GM18909 (cell line): ENCODE data around the gene OR52I2.

Experiments
- ATAC-seq: cut with Tn5 transposase; IDR thresholded peaks from one replicate; pipeline ENCODE4 v1.9.1; 2021; ENCODE audit warnings: mild to moderate bottlenecking; ENCODE audit not compliant: unreplicated experiment, poor library complexity

The OR52I2 gene

DNA sequence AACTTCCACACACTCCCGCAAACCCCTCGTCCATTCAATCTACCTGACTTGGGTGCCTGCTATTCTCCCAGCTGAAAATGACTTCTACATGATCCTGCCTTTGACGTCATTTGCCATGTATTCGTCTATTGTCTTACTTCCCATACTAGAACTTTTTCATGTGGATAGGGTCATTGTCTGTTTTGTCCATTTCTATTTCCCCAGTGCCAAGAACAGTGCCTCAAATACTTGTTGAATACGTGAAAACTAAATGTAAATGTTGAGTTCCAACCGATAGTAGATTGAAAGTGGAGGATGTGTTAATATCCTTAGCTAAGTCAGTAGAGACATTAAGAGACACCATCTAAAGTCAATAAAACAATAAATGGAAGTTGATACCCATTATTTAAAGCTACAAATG, 25.6 kb downstream of the OR52I2 start:
- no peak for ATAC-seq

DNA sequence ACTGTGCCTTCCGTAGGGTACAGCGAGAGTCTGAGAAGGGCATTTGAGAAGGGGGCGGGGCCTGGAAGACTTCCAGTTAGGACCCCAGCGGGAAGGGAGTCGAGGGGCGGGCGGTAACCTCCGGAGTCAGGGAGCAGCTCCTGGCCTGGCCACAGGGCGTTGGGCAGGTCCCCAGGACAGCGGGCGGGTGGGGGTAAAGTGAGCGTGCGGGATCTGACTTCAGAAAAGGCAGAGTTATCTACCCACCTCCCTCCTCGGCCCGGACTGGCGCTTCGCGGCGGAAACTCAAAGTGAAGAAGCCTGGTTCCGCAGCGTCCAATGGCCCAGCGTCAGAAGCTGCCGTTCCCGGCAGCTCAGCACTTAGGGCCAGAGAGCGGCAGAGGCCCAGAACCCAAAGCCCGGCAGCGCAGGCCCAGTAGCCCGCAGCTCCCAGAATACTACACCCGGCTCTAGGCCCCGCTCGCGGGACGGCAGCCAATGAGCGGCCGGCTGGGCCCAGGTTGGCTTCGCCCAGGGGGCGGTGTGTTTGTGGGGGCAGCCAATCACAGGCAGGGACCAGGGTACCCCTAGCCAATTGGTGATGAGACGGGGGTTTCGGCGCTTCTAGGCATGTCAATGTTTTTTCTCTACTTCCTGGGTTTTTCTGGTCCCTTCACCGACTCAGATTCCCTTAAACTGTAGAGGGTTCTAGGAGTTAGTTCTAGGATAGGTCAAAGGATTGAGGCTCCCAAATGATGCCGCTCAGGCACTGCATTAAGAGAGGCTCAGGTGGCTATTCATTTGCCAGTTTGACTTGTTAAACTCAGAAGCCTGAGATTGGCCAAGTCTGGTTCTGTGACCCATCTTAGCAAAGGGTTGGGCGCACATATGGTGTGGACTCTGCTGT, 26.5 kb downstream of the OR52I2 start, which contains the start of gene TRIM68:
TRIM68 (minus strand) TSS at position 451 of the 886 bp plus-strand sequence. CDS start 2,727 bp downstream, outside the sequence.
- ATAC-seq, result peak; percentile 100

- no peak for ATAC-seq
Measured at GRCh38 chr11:4610258-4610935, 28.9 kb downstream of the OR52I2 start.

GRCh38 chr11:4611986-4612385, 30.4 kb downstream of the OR52I2 start:
- ATAC-seq, result no peak

GRCh38 chr11:4615856-4616444, 34.4 kb downstream of the OR52I2 start:
- ATAC-seq, result no peak

GRCh38 chr11:4619514-4619913, 38.0 kb downstream of the OR52I2 start:
- no peak for ATAC-seq

DNA sequence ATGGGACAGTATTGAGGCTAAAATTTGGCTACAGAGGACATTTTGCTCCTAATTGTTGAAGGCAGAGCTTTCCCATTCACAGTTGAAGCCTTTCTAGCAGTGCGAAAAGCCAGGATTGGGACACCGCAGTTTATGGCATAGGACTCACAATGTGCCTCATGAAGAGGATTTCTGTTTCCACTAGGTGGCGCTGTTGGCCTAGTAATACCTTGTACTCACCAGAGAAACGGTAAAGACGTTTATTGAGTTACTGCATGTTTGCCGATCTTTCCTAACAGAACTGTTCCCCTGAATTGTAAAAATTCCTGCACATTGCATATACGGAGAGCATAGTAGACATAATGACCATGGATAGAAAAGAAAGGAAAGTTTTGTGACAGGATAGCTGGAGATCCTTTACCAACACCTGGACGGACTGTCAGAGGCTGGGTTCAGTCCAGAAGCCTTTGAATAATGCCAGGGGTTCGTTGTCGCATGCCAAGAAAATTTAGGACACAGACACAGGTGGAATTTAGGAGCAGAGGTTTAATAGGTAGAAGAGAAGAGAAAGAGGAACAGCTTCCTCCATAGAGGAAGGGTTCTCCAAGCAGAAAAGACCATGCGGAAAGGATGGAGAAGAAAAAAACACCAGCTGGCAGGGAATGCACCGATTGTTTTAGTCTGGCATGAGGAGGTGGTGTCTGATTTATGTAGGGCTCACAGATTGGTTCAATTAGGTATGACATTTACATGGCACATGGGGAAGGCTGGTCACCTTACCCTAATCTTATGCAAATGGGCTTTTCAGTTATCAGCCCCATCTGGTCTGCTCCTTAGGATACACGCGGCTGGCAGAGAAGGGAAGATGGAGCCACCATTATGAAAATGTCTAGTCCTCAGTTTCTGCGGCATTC, 44.9 kb downstream of the OR52I2 start:
- ATAC-seq, result peak; percentile 59

- ATAC-seq, result no peak
Measured at GRCh38 chr11:4636136-4636535, 54.6 kb downstream of the OR52I2 start.

- peak; percentile 94 for ATAC-seq
Measured at GRCh38 chr11:4636962-4637661, 55.6 kb downstream of the OR52I2 start, which contains the start of gene OR51D1. Gene OR51D1 (plus strand): TSS chr11:4637477. CDS start chr11:4639791, 2,314 bp downstream.

DNA sequence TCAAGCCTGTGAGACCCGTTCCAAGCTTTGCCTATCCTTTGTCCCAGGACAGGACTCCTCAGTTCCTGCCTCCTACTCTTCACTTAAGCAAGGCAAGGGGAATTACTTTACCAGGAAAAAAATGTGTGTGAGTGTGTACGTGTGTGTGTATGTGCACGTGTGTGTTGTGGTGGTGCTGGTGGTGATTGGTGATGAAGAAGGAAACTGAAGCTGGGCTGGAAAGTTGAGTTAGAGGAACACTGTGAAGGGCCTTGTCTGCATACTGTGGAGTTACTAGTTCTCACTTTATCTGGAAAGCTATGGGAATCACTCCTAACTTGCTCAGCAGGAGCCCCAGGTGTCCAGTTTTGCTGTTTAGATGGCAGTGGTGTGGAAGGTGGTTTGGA, 56.1 kb downstream of the OR52I2 start:
- ATAC-seq, result no peak

- ATAC-seq, result no peak
Measured at GRCh38 chr11:4639931-4640330, 58.4 kb downstream of the OR52I2 start.

- no peak for ATAC-seq
Measured at GRCh38 chr11:4641501-4641900, 60.0 kb downstream of the OR52I2 start.

- ATAC-seq, result no peak
Measured at GRCh38 chr11:4642043-4642442, 60.5 kb downstream of the OR52I2 start.
